PC-3 (cell line): Measurements from ENCODE around the gene ELANE.

Source experiments
- EZH2 ChIP-seq: fragments of 300-600 bp; sonication (generic); IDR thresholded peaks from one replicate; pipeline ENCODE4 v1.6.1; 2017; ENCODE audit warnings: antibody characterized with exemption, mild to moderate bottlenecking, low read length; ENCODE audit not compliant: unreplicated experiment
- EZH2phosphoT487 ChIP-seq: fragments of 300-600 bp; sonication (generic); IDR thresholded peaks from 2 replicates; pipeline ENCODE4 v1.6.1; 2018; ENCODE audit warnings: mild to moderate bottlenecking, antibody characterized with exemption, low read length, borderline replicate concordance
- TF ChIP-seq, protein P1 (sequence below): fragments of 300-600 bp; sonication (generic); conservative IDR thresholded peaks from 2 replicates; pipeline ENCODE4 v1.5.1; 2017; ENCODE audit warnings: antibody characterized with exemption, low read depth, mild to moderate bottlenecking, low read length

DNA sequence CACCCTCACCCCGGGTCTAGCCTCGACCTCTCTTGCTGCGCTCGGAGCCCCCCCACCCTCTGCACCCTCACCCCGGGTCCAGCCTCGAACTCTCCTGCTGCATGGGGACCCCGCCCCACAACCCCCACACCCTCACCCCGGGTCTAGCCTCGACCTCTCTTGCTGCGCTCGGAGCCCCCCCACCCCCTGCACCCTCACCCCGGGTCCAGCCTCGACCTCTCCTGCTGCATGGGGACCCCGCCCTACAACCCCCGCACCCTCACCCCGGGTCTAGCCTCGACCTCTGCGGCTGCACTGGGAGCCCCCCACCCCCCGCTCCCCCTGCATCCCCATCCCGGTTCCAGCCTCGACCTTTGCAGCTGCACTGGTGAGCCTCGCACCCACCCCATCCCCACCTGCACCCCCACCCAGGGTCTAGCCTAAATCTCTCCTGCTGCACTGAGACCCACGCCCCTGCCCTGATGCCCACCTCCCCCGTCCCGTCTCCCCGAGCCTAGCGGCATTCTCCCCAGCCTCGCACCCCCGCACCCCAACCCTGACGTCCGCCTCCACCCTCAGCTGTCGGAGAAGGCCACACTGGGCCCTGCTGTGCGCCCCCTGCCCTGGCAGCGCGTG, 9.1 kb downstream of the ELANE start:
- TF ChIP-seq, protein P1, sequence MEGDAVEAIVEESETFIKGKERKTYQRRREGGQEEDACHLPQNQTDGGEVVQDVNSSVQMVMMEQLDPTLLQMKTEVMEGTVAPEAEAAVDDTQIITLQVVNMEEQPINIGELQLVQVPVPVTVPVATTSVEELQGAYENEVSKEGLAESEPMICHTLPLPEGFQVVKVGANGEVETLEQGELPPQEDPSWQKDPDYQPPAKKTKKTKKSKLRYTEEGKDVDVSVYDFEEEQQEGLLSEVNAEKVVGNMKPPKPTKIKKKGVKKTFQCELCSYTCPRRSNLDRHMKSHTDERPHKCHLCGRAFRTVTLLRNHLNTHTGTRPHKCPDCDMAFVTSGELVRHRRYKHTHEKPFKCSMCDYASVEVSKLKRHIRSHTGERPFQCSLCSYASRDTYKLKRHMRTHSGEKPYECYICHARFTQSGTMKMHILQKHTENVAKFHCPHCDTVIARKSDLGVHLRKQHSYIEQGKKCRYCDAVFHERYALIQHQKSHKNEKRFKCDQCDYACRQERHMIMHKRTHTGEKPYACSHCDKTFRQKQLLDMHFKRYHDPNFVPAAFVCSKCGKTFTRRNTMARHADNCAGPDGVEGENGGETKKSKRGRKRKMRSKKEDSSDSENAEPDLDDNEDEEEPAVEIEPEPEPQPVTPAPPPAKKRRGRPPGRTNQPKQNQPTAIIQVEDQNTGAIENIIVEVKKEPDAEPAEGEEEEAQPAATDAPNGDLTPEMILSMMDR, result no peak
- TF ChIP-seq EZH2phosphoT487 (no peak), EZH2 (no peak)
